GM23338 (cell line): Measurements from ENCODE around the gene DCN.

ENCODE experiments used
- CREB1 ChIP-seq: fragments of 250-450 bp; sonication (Bioruptor Pico); IDR thresholded peaks from 2 replicates; pipeline ENCODE4 v1.5.0; 2020; ENCODE audit warnings: low read depth, mild to moderate bottlenecking, moderate library complexity
- CTCF ChIP-seq, 2 experiments: fragments of 200-600 bp in 1 of 2; sonication (generic) in 1 of 2; conservative IDR thresholded peaks; 2 replicates each; pipeline versions ENCODE4 v1.5.1 to v1.6.1; 2016 to 2017; ENCODE audit warnings: antibody characterized with exemption in 2 of 2, low read depth in 2 of 2, mild to moderate bottlenecking in 2 of 2, moderate library complexity in 1 of 2
- EZH2 ChIP-seq: fragments of 200-600 bp; sonication (generic); IDR thresholded peaks from one replicate; pipeline ENCODE4 v1.8.0; 2017; ENCODE audit warnings: antibody characterized with exemption, mild to moderate bottlenecking, low read depth; ENCODE audit not compliant: unreplicated experiment
- EZH2phosphoT487 ChIP-seq: fragments of 200-600 bp; sonication (generic); IDR thresholded peaks from one replicate; pipeline ENCODE4 v1.8.1; 2018; ENCODE audit warnings: antibody characterized with exemption; ENCODE audit not compliant: unreplicated experiment
- JUNB ChIP-seq: IDR thresholded peaks from one replicate; pipeline ENCODE4 v1.6.1; 2016; ENCODE audit warnings: antibody characterized with exemption; ENCODE audit not compliant: unreplicated experiment
- NANOG ChIP-seq: IDR thresholded peaks from 2 replicates; pipeline ENCODE4 v1.6.1; 2016; ENCODE audit warnings: antibody characterized with exemption, borderline replicate concordance
- POLR2AphosphoS5 ChIP-seq: IDR thresholded peaks from 2 replicates; pipeline ENCODE4 v1.6.1; 2016; ENCODE audit warnings: antibody characterized with exemption, low read depth
- ZNF114 ChIP-seq: fragments of 250-450 bp; sonication (Bioruptor Pico); IDR thresholded peaks from 2 replicates; pipeline ENCODE4 v1.5.0; 2020; ENCODE audit warnings: mild to moderate bottlenecking, moderate library complexity
- TF ChIP-seq, protein P1 (sequence below): IDR thresholded peaks from one replicate; pipeline ENCODE4 v1.6.1; 2018; ENCODE audit warnings: antibody characterized with exemption; ENCODE audit not compliant: unreplicated experiment
- TF ChIP-seq, protein P2 (sequence below): IDR thresholded peaks from 2 replicates; pipeline ENCODE4 v1.6.1; 2016; ENCODE audit warnings: antibody characterized with exemption

- TF ChIP-seq CTCF (conservative IDR thresholded peaks at IDR 0.05; ENCODE audit: low read depth in 2 of 2) (no peak), POLR2AphosphoS5 (no peak), NANOG (no peak), ZNF114 (no peak), CREB1 (CRISPR knock-in tag) (no peak), EZH2 (no peak), EZH2phosphoT487 (no peak), JUNB (no peak)
- TF ChIP-seq, protein P1, sequence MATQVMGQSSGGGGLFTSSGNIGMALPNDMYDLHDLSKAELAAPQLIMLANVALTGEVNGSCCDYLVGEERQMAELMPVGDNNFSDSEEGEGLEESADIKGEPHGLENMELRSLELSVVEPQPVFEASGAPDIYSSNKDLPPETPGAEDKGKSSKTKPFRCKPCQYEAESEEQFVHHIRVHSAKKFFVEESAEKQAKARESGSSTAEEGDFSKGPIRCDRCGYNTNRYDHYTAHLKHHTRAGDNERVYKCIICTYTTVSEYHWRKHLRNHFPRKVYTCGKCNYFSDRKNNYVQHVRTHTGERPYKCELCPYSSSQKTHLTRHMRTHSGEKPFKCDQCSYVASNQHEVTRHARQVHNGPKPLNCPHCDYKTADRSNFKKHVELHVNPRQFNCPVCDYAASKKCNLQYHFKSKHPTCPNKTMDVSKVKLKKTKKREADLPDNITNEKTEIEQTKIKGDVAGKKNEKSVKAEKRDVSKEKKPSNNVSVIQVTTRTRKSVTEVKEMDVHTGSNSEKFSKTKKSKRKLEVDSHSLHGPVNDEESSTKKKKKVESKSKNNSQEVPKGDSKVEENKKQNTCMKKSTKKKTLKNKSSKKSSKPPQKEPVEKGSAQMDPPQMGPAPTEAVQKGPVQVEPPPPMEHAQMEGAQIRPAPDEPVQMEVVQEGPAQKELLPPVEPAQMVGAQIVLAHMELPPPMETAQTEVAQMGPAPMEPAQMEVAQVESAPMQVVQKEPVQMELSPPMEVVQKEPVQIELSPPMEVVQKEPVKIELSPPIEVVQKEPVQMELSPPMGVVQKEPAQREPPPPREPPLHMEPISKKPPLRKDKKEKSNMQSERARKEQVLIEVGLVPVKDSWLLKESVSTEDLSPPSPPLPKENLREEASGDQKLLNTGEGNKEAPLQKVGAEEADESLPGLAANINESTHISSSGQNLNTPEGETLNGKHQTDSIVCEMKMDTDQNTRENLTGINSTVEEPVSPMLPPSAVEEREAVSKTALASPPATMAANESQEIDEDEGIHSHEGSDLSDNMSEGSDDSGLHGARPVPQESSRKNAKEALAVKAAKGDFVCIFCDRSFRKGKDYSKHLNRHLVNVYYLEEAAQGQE: no peak
- TF ChIP-seq, protein P2, sequence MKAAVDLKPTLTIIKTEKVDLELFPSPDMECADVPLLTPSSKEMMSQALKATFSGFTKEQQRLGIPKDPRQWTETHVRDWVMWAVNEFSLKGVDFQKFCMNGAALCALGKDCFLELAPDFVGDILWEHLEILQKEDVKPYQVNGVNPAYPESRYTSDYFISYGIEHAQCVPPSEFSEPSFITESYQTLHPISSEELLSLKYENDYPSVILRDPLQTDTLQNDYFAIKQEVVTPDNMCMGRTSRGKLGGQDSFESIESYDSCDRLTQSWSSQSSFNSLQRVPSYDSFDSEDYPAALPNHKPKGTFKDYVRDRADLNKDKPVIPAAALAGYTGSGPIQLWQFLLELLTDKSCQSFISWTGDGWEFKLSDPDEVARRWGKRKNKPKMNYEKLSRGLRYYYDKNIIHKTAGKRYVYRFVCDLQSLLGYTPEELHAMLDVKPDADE: no peak
These were observed 76.8 kb downstream of the DCN start for GRCh38 chr12:91105807-91106206.
